OCI-LY7 (cell line): Measurements from ENCODE around the gene SLC15A2. TPM values are rescaled to one million over a fixed set of nuclear protein-coding genes. Genes with fewer than 3 reads are reported as not detected.

Source experiments
- BruUV-seq: library from RNA; stranded (reverse); fragments of 400-500 nt; replicated peaks from 2 replicates; lab custom pipeline; 2021; lab: Mats Ljungman, UMichigan
- CTCF ChIA-PET: fragments of 300-600 bp; sonication (Branson Sonifier 250); formaldehyde crosslinking; loops from one replicate; lab custom pipeline; 2022; ENCODE audit warnings: antibody characterized with exemption; ENCODE audit not compliant: unreplicated experiment; lab: Charles Lee
- POLR2A ChIA-PET: fragments of 300-600 bp; sonication (Branson Sonifier 250); formaldehyde crosslinking; loops from one replicate; lab custom pipeline; 2022; ENCODE audit warnings: antibody characterized with exemption; lab: Charles Lee
- DNase-seq: peaks from one replicate; pipeline ENCODE4 v3.0.0-alpha.2; 2015; ENCODE audit warnings: low spot score
- H2AFZ ChIP-seq: fragments of 200-600 bp; sonication (generic), shearing (Covaris generic); 2 replicates; pipeline ENCODE4 v1.6.1; 2014; ENCODE audit warnings: mild to moderate bottlenecking, antibody characterized with exemption, low read length, moderate library complexity
- H3K27ac ChIP-seq: fragments of 200-600 bp; sonication (generic); 2 replicates; pipeline ENCODE4 v1.5.1; 2014; ENCODE audit warnings: mixed run types, low read depth, mild to moderate bottlenecking, moderate library complexity, low read length, inconsistent platforms; ENCODE audit not compliant: poor library complexity, severe bottlenecking
- H3K36me3 ChIP-seq: fragments of 200-600 bp; sonication (generic); 2 replicates; pipeline ENCODE4 v1.6.1; 2014; ENCODE audit warnings: mild to moderate bottlenecking, antibody characterized with exemption, low read length, moderate library complexity, mixed read lengths; ENCODE audit not compliant: insufficient read depth
- H3K4me1 ChIP-seq: fragments of 200-600 bp; sonication (generic); 2 replicates; pipeline ENCODE4 v1.5.1; 2014; ENCODE audit warnings: mild to moderate bottlenecking, low read length; ENCODE audit not compliant: insufficient read depth, poor library complexity, severe bottlenecking
- H3K4me2 ChIP-seq: fragments of 200-600 bp; sonication (generic); 2 replicates; pipeline ENCODE4 v1.6.1; 2014; ENCODE audit warnings: mild to moderate bottlenecking, low read length
- H3K4me3 ChIP-seq: fragments of 200-600 bp; sonication (generic); 2 replicates; pipeline ENCODE4 v1.5.1; 2014; ENCODE audit warnings: mild to moderate bottlenecking, low read depth, low read length; ENCODE audit not compliant: poor library complexity, severe bottlenecking
- H3K79me2 ChIP-seq: fragments of 200-600 bp; sonication (generic); 2 replicates; pipeline ENCODE4 v1.6.1; 2016; ENCODE audit warnings: low read depth, mild to moderate bottlenecking, low read length, moderate library complexity, mixed read lengths; ENCODE audit not compliant: insufficient read depth
- H3K9me2 ChIP-seq: fragments of 200-600 bp; sonication (generic); 2 replicates; pipeline ENCODE4 v1.6.1; 2016; ENCODE audit warnings: mild to moderate bottlenecking, low read length, mixed read lengths; ENCODE audit not compliant: insufficient read depth
- H3K9me3 ChIP-seq: fragments of 200-600 bp; sonication (generic); 2 replicates; pipeline ENCODE4 v1.6.1; 2014; ENCODE audit warnings: mild to moderate bottlenecking, mixed run types, low read length, mixed read lengths
- H4K20me1 ChIP-seq: fragments of 200-600 bp; sonication (generic); 2 replicates; pipeline ENCODE4 v1.6.1; 2014; ENCODE audit warnings: mild to moderate bottlenecking, antibody characterized with exemption, low read length, moderate library complexity, mixed read lengths; ENCODE audit not compliant: insufficient read depth
- CTCF ChIP-seq: fragments of 200-600 bp; sonication (generic); conservative IDR thresholded peaks from 2 replicates; pipeline ENCODE4 v1.5.1; 2014; ENCODE audit warnings: mild to moderate bottlenecking, antibody characterized with exemption, low read length, moderate library complexity, mixed read lengths
- EZH2phosphoT487 ChIP-seq: fragments of 200-600 bp; sonication (generic); IDR thresholded peaks from 2 replicates; pipeline ENCODE4 v1.6.1; 2018; ENCODE audit warnings: low read depth, borderline replicate concordance, mild to moderate bottlenecking, mixed run types, antibody characterized with exemption, low read length, moderate library complexity, mixed read lengths
- intact Hi-C: fragments of 100-400 bp; cut with micrococcal nuclease; formaldehyde crosslinking; loops from one replicate; pipeline ENCODE4 v1.10.0; 2022; ENCODE audit not compliant: unreplicated experiment
- total RNA-seq, 2 experiments: library from RNA; depleted of rRNA in 1 of 2; stranded (reverse); fragments of >200 nt in 1 of 2; shearing (Covaris generic) in 1 of 2; gene quantifications; 2 replicates each; pipeline ENCODE4 v1.2.3, GENCODE V29; 2014 to 2022

Gene SLC15A2
- total RNA-seq, 2 experiments from 2014 or later: 14.0 to 25.3 TPM

GRCh38 chr3:121914081-121914998 is 20.1 kb downstream of the SLC15A2 start:
- H3K4me1 ChIP-seq: no peaks in the 10 kb centered on the region
- H3K9me3 ChIP-seq: no peaks in the 10 kb centered on the region
- no peak overlapping the region for H3K4me2 ChIP-seq
- no peaks in the 10 kb centered on the region for H4K20me1 ChIP-seq
- H3K79me2 ChIP-seq: no peaks in the 10 kb centered on the region
- CTCF ChIA-PET: no interaction called here
- H3K36me3 ChIP-seq: peaks cover 74% of the 10 kb centered on the region
- POLR2A ChIA-PET: interaction anchor here (0.6 to 1.2 kb wide), 3 partner anchors 30 to 439 kb away, joined by 3 to 4 read pairs (median 4); no protein-coding TSS in a partner anchor
- TF ChIP-seq EZH2phosphoT487 (no peak), CTCF (no peak)
- BruUV-seq: no TSS peak
- DNase-seq: no peak
- no peak overlapping the region for H3K4me3 ChIP-seq
- H2AFZ ChIP-seq: no peak overlapping the region
- intact Hi-C loops: no loop called here
- H3K9me2 ChIP-seq: no peaks in the 10 kb centered on the region
- no peak overlapping the region for H3K27ac ChIP-seq

GRCh38 chr3:121916189-121916588 is 22.0 kb downstream of the SLC15A2 start:
- no peak overlapping the region for H3K27ac ChIP-seq
- H3K79me2 ChIP-seq: no peaks in the 10 kb centered on the region
- TF ChIP-seq CTCF: no peak
- TF ChIP-seq EZH2phosphoT487: no peak
- no peaks in the 10 kb centered on the region for H3K4me1 ChIP-seq
- H3K9me2 ChIP-seq: no peaks in the 10 kb centered on the region
- H4K20me1 ChIP-seq: no peaks in the 10 kb centered on the region
- no peak for DNase-seq
- H2AFZ ChIP-seq: no peak overlapping the region
- ChIA-PET CTCF (no interaction called here), POLR2A (interaction anchor here (1.0 kb wide), 1 partner anchor 301 kb away, joined by 3 read pairs; no protein-coding TSS in a partner anchor)
- H3K36me3 ChIP-seq: peaks cover 69% of the 10 kb centered on the region
- H3K4me3 ChIP-seq: no peak overlapping the region
- no peak overlapping the region for H3K4me2 ChIP-seq
- no peaks in the 10 kb centered on the region for H3K9me3 ChIP-seq
- intact Hi-C loops: no loop called here
- BruUV-seq: no TSS peak
